ENCODE results near the gene CEBPZOS.

Gene CEBPZOS

GRCh38 chr2:37164757-37165156 is 31.5 kb upstream of the CEBPZOS start:
- H3K9ac ChIP-seq = no peak overlapping the region
- no peak overlapping the region for H3K4me2 ChIP-seq
- TF ChIP-seq Cebpa-rat (IDR thresholded peaks at IDR 0.05) = no peak
- H3K4me1 ChIP-seq = peaks cover 0 to 11% (median 6%) of the 10 kb centered on the region in 10 experiments; a peak in 15 of 20 replicates
- no peak overlapping the region for H3K4me3 ChIP-seq
- no peaks in the 10 kb centered on the region for H3K27me3 ChIP-seq
- H4K20me1 ChIP-seq = no peaks in the 10 kb centered on the region
- H3K36me3 ChIP-seq = no peaks in the 10 kb centered on the region
- no peak overlapping the region for H3K27ac ChIP-seq
- peaks cover 25 to 31% (median 29%) of the 10 kb centered on the region in 11 experiments for H3K9me3 ChIP-seq (replicated peaks in 1 of 11)

GRCh38 chr2:37167636-37168180 is 28.6 kb upstream of the CEBPZOS start:
- Histone ChIP-seq H3K4me1 (peaks cover 0 to 11% (median 6%) of the 10 kb centered on the region in 10 experiments; a peak in 15 of 20 replicates), H3K36me3 (no peaks in the 10 kb centered on the region), H3K27ac (peak overlapping the region in 5 of 11 experiments; percentile 8 to 36 (median 24); a peak in 3 of 22 replicates), H3K4me2 (peak overlapping the region in 8 of 11 experiments; percentile 9 to 65 (median 24); a peak in 14 of 22 replicates), H3K9me3 (replicated peaks in 1 of 11) (peaks cover 25 to 31% (median 29%) of the 10 kb centered on the region in 11 experiments), H3K27me3 (no peaks in the 10 kb centered on the region), H3K9ac (peak overlapping the region in 1 of 11 experiments; percentile 5; a peak in 1 of 22 replicates), H3K4me3 (no peak overlapping the region), H4K20me1 (no peaks in the 10 kb centered on the region)
- no peak for TF ChIP-seq Cebpa-rat (IDR thresholded peaks at IDR 0.05)

GRCh38 chr2:37168217-37168981 is 27.9 kb upstream of the CEBPZOS start:
- H3K4me3 ChIP-seq = no peak overlapping the region
- H3K27ac ChIP-seq = peak overlapping the region in 5 of 11 experiments; percentile 8 to 36 (median 24); a peak in 3 of 22 replicates
- H4K20me1 ChIP-seq = no peaks in the 10 kb centered on the region
- no peaks in the 10 kb centered on the region for H3K36me3 ChIP-seq
- TF ChIP-seq Cebpa-rat (IDR thresholded peaks at IDR 0.05) = peak in 8 of 11 experiments; percentile 27 to 77 (median 60); a peak in 10 of 22 replicates
- peak overlapping the region in 8 of 11 experiments; percentile 9 to 65 (median 24); a peak in 14 of 22 replicates for H3K4me2 ChIP-seq
- H3K27me3 ChIP-seq = no peaks in the 10 kb centered on the region
- H3K9me3 ChIP-seq (replicated peaks in 1 of 11) = peaks cover 25 to 29% (median 27%) of the 10 kb centered on the region in 11 experiments
- peaks cover 0 to 11% (median 6%) of the 10 kb centered on the region in 10 experiments; a peak in 15 of 20 replicates for H3K4me1 ChIP-seq
- H3K9ac ChIP-seq = peak overlapping the region in 1 of 11 experiments; percentile 5; a peak in 1 of 22 replicates

- TF ChIP-seq Cebpa-rat (IDR thresholded peaks at IDR 0.05) = no peak
- Histone ChIP-seq H3K36me3 (no peaks in the 10 kb centered on the region), H3K27me3 (no peaks in the 10 kb centered on the region), H3K4me1 (peaks cover 0 to 11% (median 6%) of the 10 kb centered on the region in 10 experiments; a peak in 15 of 20 replicates), H4K20me1 (no peaks in the 10 kb centered on the region), H3K4me2 (no peak overlapping the region), H3K9me3 (replicated peaks in 1 of 11) (peaks cover 0 to 4% (median 0%) of the 10 kb centered on the region in 11 experiments; a peak in 1 of 22 replicates), H3K27ac (no peak overlapping the region), H3K9ac (no peak overlapping the region), H3K4me3 (no peak overlapping the region)
These were observed 24.7 kb upstream of the CEBPZOS start for GRCh38 chr2:37171624-37171950.

- H3K4me2 ChIP-seq = no peak overlapping the region
- H3K9ac ChIP-seq = no peak overlapping the region
- no peak for TF ChIP-seq Cebpa-rat (IDR thresholded peaks at IDR 0.05)
- no peak overlapping the region for H3K27ac ChIP-seq
- no peak overlapping the region for H3K4me3 ChIP-seq
- H3K4me1 ChIP-seq = no peaks in the 10 kb centered on the region
- H3K27me3 ChIP-seq = no peaks in the 10 kb centered on the region
- H3K36me3 ChIP-seq = no peaks in the 10 kb centered on the region
- no peaks in the 10 kb centered on the region for H3K9me3 ChIP-seq (replicated peaks in 1 of 11)
- no peaks in the 10 kb centered on the region for H4K20me1 ChIP-seq
These were observed 22.6 kb upstream of the CEBPZOS start for GRCh38 chr2:37173741-37174140.

GRCh38 chr2:37180006-37180639 is 16.2 kb upstream of the CEBPZOS start:
- no peak overlapping the region for H3K27ac ChIP-seq
- H3K4me1 ChIP-seq = no peaks in the 10 kb centered on the region
- H3K9me3 ChIP-seq (replicated peaks in 1 of 11) = no peaks in the 10 kb centered on the region
- H3K27me3 ChIP-seq = no peaks in the 10 kb centered on the region
- H3K4me3 ChIP-seq = no peak overlapping the region
- no peak overlapping the region for H3K4me2 ChIP-seq
- no peaks in the 10 kb centered on the region for H3K36me3 ChIP-seq
- H4K20me1 ChIP-seq = no peaks in the 10 kb centered on the region
- H3K9ac ChIP-seq = no peak overlapping the region
- no peak for TF ChIP-seq Cebpa-rat (IDR thresholded peaks at IDR 0.05)

- Histone ChIP-seq H3K27me3 (no peaks in the 10 kb centered on the region), H3K9me3 (replicated peaks in 1 of 11) (no peaks in the 10 kb centered on the region), H4K20me1 (no peaks in the 10 kb centered on the region), H3K27ac (no peak overlapping the region), H3K9ac (no peak overlapping the region), H3K4me2 (no peak overlapping the region), H3K36me3 (no peaks in the 10 kb centered on the region), H3K4me1 (no peaks in the 10 kb centered on the region), H3K4me3 (no peak overlapping the region)
- TF ChIP-seq Cebpa-rat (IDR thresholded peaks at IDR 0.05) = no peak
These were observed 15.7 kb upstream of the CEBPZOS start for GRCh38 chr2:37180640-37181039.

- no peaks in the 10 kb centered on the region for H3K9me3 ChIP-seq (replicated peaks in 1 of 11)
- H3K4me2 ChIP-seq = no peak overlapping the region
- H3K4me3 ChIP-seq = no peak overlapping the region
- H4K20me1 ChIP-seq = no peaks in the 10 kb centered on the region
- no peaks in the 10 kb centered on the region for H3K27me3 ChIP-seq
- H3K4me1 ChIP-seq = no peaks in the 10 kb centered on the region
- no peak overlapping the region for H3K9ac ChIP-seq
- no peak overlapping the region for H3K27ac ChIP-seq
- no peak for TF ChIP-seq Cebpa-rat (IDR thresholded peaks at IDR 0.05)
- no peaks in the 10 kb centered on the region for H3K36me3 ChIP-seq
These were observed 14.3 kb upstream of the CEBPZOS start for GRCh38 chr2:37181726-37182684.
